Ishikawa (cell line): ENCODE results near the gene AMPH.

Experiments used
- CEBPB ChIP-seq: IDR thresholded peaks from 2 replicates; pipeline ENCODE4 v1.6.1; 2012
- CREB1 ChIP-seq: IDR thresholded peaks from 2 replicates; pipeline ENCODE4 v1.6.1; 2012; ENCODE audit warnings: low read depth
- EGR1 ChIP-seq: IDR thresholded peaks from 2 replicates; pipeline ENCODE4 v1.6.1; 2012
- EP300 ChIP-seq: IDR thresholded peaks from 2 replicates; pipeline ENCODE4 v1.6.1; 2012; ENCODE audit warnings: borderline replicate concordance
- FOXM1 ChIP-seq: IDR thresholded peaks from 2 replicates; pipeline ENCODE4 v1.6.1; 2012; ENCODE audit warnings: low read depth, borderline replicate concordance
- MAX ChIP-seq: IDR thresholded peaks from 2 replicates; pipeline ENCODE4 v1.6.1; 2012
- NFIC ChIP-seq: IDR thresholded peaks from 2 replicates; pipeline ENCODE4 v1.6.1; 2012
- RAD21 ChIP-seq: IDR thresholded peaks from 2 replicates; pipeline ENCODE4 v1.6.1; 2012; ENCODE audit warnings: low read depth
- REST ChIP-seq: IDR thresholded peaks from 2 replicates; pipeline ENCODE4 v1.6.1; 2012; ENCODE audit warnings: low read depth, mild to moderate bottlenecking
- TAF1 ChIP-seq: IDR thresholded peaks from 2 replicates; pipeline ENCODE4 v1.6.1; 2012; ENCODE audit warnings: low read depth, mild to moderate bottlenecking
- TCF12 ChIP-seq: IDR thresholded peaks from 2 replicates; pipeline ENCODE4 v1.6.1; 2012; ENCODE audit warnings: low read depth
- TEAD4 ChIP-seq: IDR thresholded peaks from 2 replicates; pipeline ENCODE4 v1.6.1; 2012
- USF1 ChIP-seq: IDR thresholded peaks from 2 replicates; pipeline ENCODE4 v1.6.1; 2012
- YY1 ChIP-seq: IDR thresholded peaks from 2 replicates; pipeline ENCODE4 v1.6.1; 2012; ENCODE audit warnings: low read depth
- ZBTB7A ChIP-seq: IDR thresholded peaks from 2 replicates; pipeline ENCODE4 v1.6.1; 2012; ENCODE audit warnings: low read depth

Gene AMPH

GRCh38 chr7:38554586-38554985, 76.6 kb downstream of the AMPH start:
- no peak for TF ChIP-seq TCF12
- TF ChIP-seq EP300, result no peak
- TF ChIP-seq EGR1, result no peak
- TF ChIP-seq RAD21, result no peak
- TF ChIP-seq MAX, result no peak
- TF ChIP-seq ZBTB7A, result no peak
- no peak for TF ChIP-seq REST
- no peak for TF ChIP-seq CEBPB
- no peak for TF ChIP-seq FOXM1
- no peak for TF ChIP-seq NFIC
- TF ChIP-seq CREB1, result no peak
- TF ChIP-seq TEAD4, result no peak
- no peak for TF ChIP-seq USF1

- TF ChIP-seq CREB1 (no peak), TCF12 (no peak), RAD21 (no peak), TEAD4 (no peak), NFIC (no peak), REST (no peak), TAF1 (no peak), EP300 (no peak), CEBPB (no peak), YY1 (no peak), USF1 (no peak), EGR1 (no peak)
These were observed 80.3 kb downstream of the AMPH start for GRCh38 chr7:38550836-38551235.

- TF ChIP-seq TCF12, result no peak
These were observed 82.6 kb downstream of the AMPH start for GRCh38 chr7:38548605-38549004.

GRCh38 chr7:38546763-38547162, 84.4 kb downstream of the AMPH start:
- TF ChIP-seq CREB1 (no peak), TCF12 (no peak), MAX (no peak), TAF1 (no peak), EGR1 (no peak), NFIC (no peak), EP300 (no peak), TEAD4 (no peak), REST (no peak), RAD21 (no peak), YY1 (no peak)

GRCh38 chr7:38545977-38546376, 85.2 kb downstream of the AMPH start:
- TF ChIP-seq FOXM1, result no peak
- no peak for TF ChIP-seq CREB1
- TF ChIP-seq EGR1, result no peak
- TF ChIP-seq TCF12, result no peak
- TF ChIP-seq ZBTB7A, result no peak
- TF ChIP-seq CEBPB, result no peak
